Measurements from ENCODE around the gene CDH8. TPM values are rescaled to one million over a fixed set of nuclear protein-coding genes. Genes with fewer than 3 reads are reported as not detected.
"Not testable (repeated sequence)": the region's sequence is repeated elsewhere in the genome, so short reads cannot be mapped to it uniquely, and the experiment has no call there.

Gene CDH8
- total RNA-seq, 2 donors from 2014 or later = not detected

GRCh38 chr16:61812251-61812650 lies 224.0 kb downstream of the CDH8 start:
- no peak overlapping the region for H3K27ac Mint-ChIP-seq
- H3K36me3 Mint-ChIP-seq (ENCODE audit: low read depth) = no peaks in the 10 kb centered on the region
- H3K4me3 Mint-ChIP-seq = no peak overlapping the region
- no peaks in the 10 kb centered on the region for H3K27me3 Mint-ChIP-seq
- DNase-seq (no peak), ATAC-seq (no peak)
- no peaks in the 10 kb centered on the region for H3K4me1 Mint-ChIP-seq
- no peaks in the 10 kb centered on the region for H3K9me3 ChIP-seq (ENCODE audit: control insufficient read depth, low read length, poor library complexity, severe bottlenecking)

DNA sequence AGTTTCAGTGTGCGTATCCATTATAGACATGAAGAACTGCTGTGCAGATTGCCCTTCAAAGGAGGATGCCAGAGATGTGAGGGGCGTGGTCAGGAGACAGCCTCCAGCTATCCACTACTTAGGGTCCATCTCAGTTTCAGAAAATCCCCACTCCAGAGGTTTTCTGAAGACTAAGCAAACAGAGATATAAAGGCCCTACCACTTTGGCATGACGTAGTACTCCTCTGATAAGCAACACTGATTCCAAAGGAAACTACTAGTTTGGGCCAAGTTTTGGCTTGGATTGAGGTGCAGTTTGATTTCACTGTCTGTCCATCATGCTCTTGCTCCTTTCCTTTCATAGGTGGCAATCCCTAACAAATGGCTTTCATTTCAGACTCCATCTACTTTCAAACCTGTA lies 228.7 kb downstream of the CDH8 start:
- no peak overlapping the region for H3K4me3 Mint-ChIP-seq
- H3K4me1 Mint-ChIP-seq = no peaks in the 10 kb centered on the region
- ATAC-seq (no peak), DNase-seq (no peak)
- no peaks in the 10 kb centered on the region for H3K36me3 Mint-ChIP-seq (ENCODE audit: low read depth)
- H3K27ac Mint-ChIP-seq = no peak overlapping the region
- no peaks in the 10 kb centered on the region for H3K27me3 Mint-ChIP-seq
- no peaks in the 10 kb centered on the region for H3K9me3 ChIP-seq (ENCODE audit: control insufficient read depth, low read length, poor library complexity, severe bottlenecking)

GRCh38 chr16:61801217-61801616 lies 235.0 kb downstream of the CDH8 start:
- not testable (repeated sequence) for H3K9me3 ChIP-seq (ENCODE audit: control insufficient read depth, low read length, poor library complexity, severe bottlenecking); H3K4me3 Mint-ChIP-seq; H3K27ac Mint-ChIP-seq; H3K4me1 Mint-ChIP-seq; H3K36me3 Mint-ChIP-seq (ENCODE audit: low read depth); H3K27me3 Mint-ChIP-seq; DNase-seq; ATAC-seq

DNA sequence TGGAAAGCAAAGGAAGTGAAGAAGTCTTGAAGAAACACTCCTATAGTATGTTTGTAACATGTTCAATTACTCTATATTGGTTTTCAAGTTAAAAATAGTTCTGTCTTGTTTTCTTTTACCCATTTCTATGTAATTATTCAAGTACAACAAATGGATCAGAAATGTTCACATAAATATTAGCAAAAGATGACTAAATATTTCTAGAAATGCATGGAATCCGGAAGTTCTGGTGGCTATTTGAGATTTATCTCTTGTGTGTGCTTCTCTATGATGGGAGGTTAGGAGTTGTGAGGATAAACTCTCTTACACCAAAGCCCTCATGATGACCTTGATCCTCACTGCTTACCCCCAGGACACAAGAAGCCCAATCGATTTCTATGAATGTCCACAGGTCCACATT lies 237.5 kb downstream of the CDH8 start:
- ATAC-seq = no peak
- no peaks in the 10 kb centered on the region for H3K9me3 ChIP-seq (ENCODE audit: control insufficient read depth, low read length, poor library complexity, severe bottlenecking)
- no peak for DNase-seq
- Mint-ChIP-seq H3K4me1 (no peaks in the 10 kb centered on the region), H3K27ac (no peak overlapping the region), H3K27me3 (no peaks in the 10 kb centered on the region), H3K36me3 (ENCODE audit: low read depth) (no peaks in the 10 kb centered on the region), H3K4me3 (no peak overlapping the region)

DNA sequence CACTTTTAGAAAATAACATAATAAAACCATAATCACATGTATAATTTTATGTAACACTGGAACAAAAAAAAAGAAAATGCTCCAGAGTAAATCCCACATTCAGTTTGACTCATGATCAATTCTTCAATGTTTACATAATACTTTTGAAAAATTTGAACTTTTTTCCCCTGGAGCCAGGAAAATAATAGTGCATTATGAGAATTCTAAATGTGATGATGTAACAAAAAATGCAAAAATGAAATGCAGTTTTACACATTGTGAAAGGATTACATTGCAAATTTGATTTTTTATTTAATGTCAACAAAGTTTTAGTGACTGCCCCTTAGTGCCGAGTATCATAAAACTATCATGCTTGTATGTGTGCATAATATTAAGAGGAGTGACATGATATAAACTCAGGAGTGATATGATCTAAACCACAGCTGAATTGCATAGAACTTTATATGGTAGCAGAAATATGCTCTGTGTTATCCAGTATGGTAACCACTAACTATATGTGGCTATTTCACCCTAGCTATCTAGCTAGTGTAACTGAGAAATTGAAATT lies 238.2 kb downstream of the CDH8 start:
- ATAC-seq = no peak
- no peaks in the 10 kb centered on the region for H3K36me3 Mint-ChIP-seq (ENCODE audit: low read depth)

GRCh38 chr16:61797296-61797795 lies 238.9 kb downstream of the CDH8 start:
- no peaks in the 10 kb centered on the region for H3K27me3 Mint-ChIP-seq
- no peak overlapping the region for H3K4me3 Mint-ChIP-seq
- no peaks in the 10 kb centered on the region for H3K4me1 Mint-ChIP-seq
- no peaks in the 10 kb centered on the region for H3K36me3 Mint-ChIP-seq (ENCODE audit: low read depth)
- DNase-seq = no peak
- no peak overlapping the region for H3K27ac Mint-ChIP-seq
- no peak for ATAC-seq
- H3K9me3 ChIP-seq (ENCODE audit: control insufficient read depth, low read length, poor library complexity, severe bottlenecking) = no peaks in the 10 kb centered on the region

More for the DNA sequence above, 238.2 kb downstream of the CDH8 start:
- no peak overlapping the region for H3K4me3 Mint-ChIP-seq
- DNase-seq = no peak
- no peak overlapping the region for H3K27ac Mint-ChIP-seq
- H3K9me3 ChIP-seq (ENCODE audit: control insufficient read depth, low read length, poor library complexity, severe bottlenecking) = no peaks in the 10 kb centered on the region
- no peaks in the 10 kb centered on the region for H3K4me1 Mint-ChIP-seq
- no peaks in the 10 kb centered on the region for H3K27me3 Mint-ChIP-seq

DNA sequence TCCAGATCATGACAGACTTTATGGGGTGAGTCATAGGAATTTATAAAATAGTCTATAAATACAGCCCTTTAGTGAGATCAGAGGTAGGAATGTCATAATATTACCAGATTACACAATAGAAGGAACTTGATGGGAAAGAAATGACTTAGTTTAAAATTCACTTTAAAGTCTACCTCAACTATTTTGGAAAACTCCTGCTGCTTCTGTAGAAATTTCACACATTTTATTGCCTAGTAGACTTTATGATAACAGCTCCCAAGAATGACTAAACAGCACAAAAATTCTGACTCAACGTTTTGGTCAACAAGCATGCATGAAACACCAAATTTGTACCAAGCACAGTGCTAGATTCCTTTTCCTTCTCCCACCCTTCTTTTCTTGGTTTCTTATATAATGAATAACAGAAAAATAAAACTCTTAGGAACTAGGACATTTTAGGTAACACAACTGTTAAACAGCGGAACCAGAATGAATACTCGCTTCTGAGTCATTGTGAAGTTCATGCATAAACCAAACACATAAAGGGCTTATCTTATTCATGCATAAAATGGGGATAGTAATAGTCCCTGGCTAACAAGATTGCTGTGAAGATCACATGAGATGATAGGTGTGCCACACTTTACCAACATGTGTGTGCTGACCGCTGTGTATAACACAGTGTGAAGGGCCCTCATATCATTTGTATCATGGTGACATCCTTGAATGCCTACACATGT lies 243.9 kb downstream of the CDH8 start:
- no peaks in the 10 kb centered on the region for H3K4me1 Mint-ChIP-seq
- no peaks in the 10 kb centered on the region for H3K27me3 Mint-ChIP-seq
- DNase-seq = no peak
- H3K36me3 Mint-ChIP-seq (ENCODE audit: low read depth) = no peaks in the 10 kb centered on the region
- H3K9me3 ChIP-seq (ENCODE audit: control insufficient read depth, low read length, poor library complexity, severe bottlenecking) = no peaks in the 10 kb centered on the region
- H3K4me3 Mint-ChIP-seq = no peak overlapping the region
- no peak for ATAC-seq
- H3K27ac Mint-ChIP-seq = no peak overlapping the region

- no peak for ATAC-seq
- H3K27me3 Mint-ChIP-seq = no peaks in the 10 kb centered on the region
- H3K36me3 Mint-ChIP-seq (ENCODE audit: low read depth) = no peaks in the 10 kb centered on the region
Measured at GRCh38 chr16:61791464-61791863, 244.8 kb downstream of the CDH8 start.

GRCh38 chr16:61781855-61782254 lies 254.4 kb downstream of the CDH8 start:
- H3K27ac Mint-ChIP-seq; H3K27me3 Mint-ChIP-seq; H3K4me3 Mint-ChIP-seq; DNase-seq; H3K4me1 Mint-ChIP-seq; ATAC-seq; H3K9me3 ChIP-seq (ENCODE audit: control insufficient read depth, low read length, poor library complexity, severe bottlenecking); H3K36me3 Mint-ChIP-seq (ENCODE audit: low read depth): not testable (repeated sequence)

More at GRCh38 chr16:61791464-61791863, 244.8 kb downstream of the CDH8 start:
- H3K27ac Mint-ChIP-seq = no peak overlapping the region
- H3K9me3 ChIP-seq (ENCODE audit: control insufficient read depth, low read length, poor library complexity, severe bottlenecking) = no peaks in the 10 kb centered on the region
- H3K4me1 Mint-ChIP-seq = no peaks in the 10 kb centered on the region
- DNase-seq = no peak
- H3K4me3 Mint-ChIP-seq = no peak overlapping the region

- Mint-ChIP-seq H3K4me1 (no peaks in the 10 kb centered on the region), H3K4me3 (no peak overlapping the region), H3K27ac (no peak overlapping the region), H3K36me3 (ENCODE audit: low read depth) (no peaks in the 10 kb centered on the region), H3K27me3 (no peaks in the 10 kb centered on the region)
- ATAC-seq (no peak), DNase-seq (no peak)
- no peaks in the 10 kb centered on the region for H3K9me3 ChIP-seq (ENCODE audit: control insufficient read depth, low read length, poor library complexity, severe bottlenecking)
Measured at GRCh38 chr16:61780161-61780560, 256.1 kb downstream of the CDH8 start.

DNA sequence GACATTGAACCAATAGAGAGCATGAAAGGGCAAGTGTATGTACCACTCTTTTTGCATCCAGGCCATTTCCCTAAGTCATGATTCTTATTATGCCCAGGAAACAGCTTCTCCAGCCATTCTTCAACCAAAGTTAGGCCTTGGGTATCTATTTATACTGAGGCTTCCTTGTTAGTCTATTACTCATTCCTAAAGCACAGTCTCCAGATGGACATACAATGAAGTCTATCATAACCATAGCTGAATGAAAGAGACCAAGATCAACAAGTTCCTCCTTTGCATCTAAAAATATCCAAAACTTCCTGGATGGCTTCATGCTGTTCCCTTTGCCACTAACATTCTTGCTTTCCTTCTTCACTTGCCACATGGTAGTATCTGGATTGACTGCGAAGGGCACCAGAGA lies 265.9 kb downstream of the CDH8 start:
- H3K9me3 ChIP-seq (ENCODE audit: control insufficient read depth, low read length, poor library complexity, severe bottlenecking) = no peaks in the 10 kb centered on the region
- DNase-seq (no peak), ATAC-seq (no peak)
- Mint-ChIP-seq H3K4me1 (no peaks in the 10 kb centered on the region), H3K36me3 (ENCODE audit: low read depth) (no peaks in the 10 kb centered on the region), H3K27ac (no peak overlapping the region), H3K27me3 (no peaks in the 10 kb centered on the region), H3K4me3 (no peak overlapping the region)

DNA sequence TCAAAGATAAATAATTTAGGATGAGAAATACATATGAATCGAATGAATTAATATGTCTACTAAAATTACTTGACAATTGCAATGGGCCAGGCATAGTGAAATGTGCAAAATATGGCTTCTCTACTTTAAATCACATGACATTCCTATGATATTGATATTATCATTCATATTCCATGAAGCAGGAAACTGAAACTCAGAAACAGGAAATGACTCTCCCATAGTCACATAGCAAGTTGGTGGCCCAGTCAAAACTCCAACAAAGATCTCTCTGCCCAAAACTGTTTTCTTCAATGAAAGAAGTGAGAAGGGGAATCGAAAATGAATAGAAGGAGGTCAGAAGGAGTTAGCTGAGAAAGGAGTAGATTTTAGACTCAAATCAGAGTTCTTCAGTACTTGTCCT lies 272.2 kb downstream of the CDH8 start:
- no peaks in the 10 kb centered on the region for H3K4me1 Mint-ChIP-seq
- ATAC-seq = no peak
- H3K9me3 ChIP-seq (ENCODE audit: control insufficient read depth, low read length, poor library complexity, severe bottlenecking) = no peaks in the 10 kb centered on the region
- no peaks in the 10 kb centered on the region for H3K36me3 Mint-ChIP-seq (ENCODE audit: low read depth)
- no peak overlapping the region for H3K4me3 Mint-ChIP-seq
- no peak overlapping the region for H3K27ac Mint-ChIP-seq
- H3K27me3 Mint-ChIP-seq = no peaks in the 10 kb centered on the region
- no peak for DNase-seq

DNA sequence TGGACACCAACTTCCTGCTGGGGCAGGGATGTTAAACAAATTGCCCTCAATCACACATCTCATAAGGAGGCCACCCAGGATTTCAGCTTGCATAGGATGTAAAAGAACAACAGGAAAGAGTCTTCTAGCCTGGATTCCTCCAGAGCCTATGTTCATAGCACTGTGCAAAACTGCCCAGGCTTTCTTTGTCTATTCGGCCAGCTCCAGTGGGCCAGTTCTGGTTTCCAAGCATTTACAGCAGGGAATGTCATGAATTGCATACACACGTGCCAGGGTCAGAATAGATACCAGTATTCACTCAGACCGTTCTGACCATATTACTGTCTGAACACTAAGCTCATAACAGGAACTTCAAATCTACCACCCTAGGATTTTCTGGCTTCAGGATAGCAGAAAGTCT lies 273.2 kb downstream of the CDH8 start:
- Mint-ChIP-seq H3K4me1 (no peaks in the 10 kb centered on the region), H3K27ac (no peak overlapping the region), H3K27me3 (no peaks in the 10 kb centered on the region), H3K4me3 (no peak overlapping the region), H3K36me3 (ENCODE audit: low read depth) (no peaks in the 10 kb centered on the region)
- no peak for ATAC-seq
- DNase-seq = no peak
- H3K9me3 ChIP-seq (ENCODE audit: control insufficient read depth, low read length, poor library complexity, severe bottlenecking) = no peaks in the 10 kb centered on the region

GRCh38 chr16:61730997-61731396 lies 305.2 kb downstream of the CDH8 start:
- no peak for DNase-seq
- ATAC-seq = no peak
- Mint-ChIP-seq H3K27me3 (no peaks in the 10 kb centered on the region), H3K4me3 (no peak overlapping the region), H3K4me1 (no peaks in the 10 kb centered on the region), H3K36me3 (ENCODE audit: low read depth) (no peaks in the 10 kb centered on the region), H3K27ac (no peak overlapping the region)
- H3K9me3 ChIP-seq (ENCODE audit: control insufficient read depth, low read length, poor library complexity, severe bottlenecking) = no peaks in the 10 kb centered on the region
